ENCODE data around the gene MLLT1.

GRCh38 chr19:6213696-6214641, 65.8 kb downstream of the MLLT1 start:
- no peak for TF ChIP-seq CTCF (IDR thresholded peaks at IDR 0.05)
- TF ChIP-seq POLR2A (IDR thresholded peaks at IDR 0.05): no peak

Data from lower leg skin (tissue), 3 donors.